Measurements from ENCODE around the gene CHD9NB.

Gene CHD9NB

DNA sequence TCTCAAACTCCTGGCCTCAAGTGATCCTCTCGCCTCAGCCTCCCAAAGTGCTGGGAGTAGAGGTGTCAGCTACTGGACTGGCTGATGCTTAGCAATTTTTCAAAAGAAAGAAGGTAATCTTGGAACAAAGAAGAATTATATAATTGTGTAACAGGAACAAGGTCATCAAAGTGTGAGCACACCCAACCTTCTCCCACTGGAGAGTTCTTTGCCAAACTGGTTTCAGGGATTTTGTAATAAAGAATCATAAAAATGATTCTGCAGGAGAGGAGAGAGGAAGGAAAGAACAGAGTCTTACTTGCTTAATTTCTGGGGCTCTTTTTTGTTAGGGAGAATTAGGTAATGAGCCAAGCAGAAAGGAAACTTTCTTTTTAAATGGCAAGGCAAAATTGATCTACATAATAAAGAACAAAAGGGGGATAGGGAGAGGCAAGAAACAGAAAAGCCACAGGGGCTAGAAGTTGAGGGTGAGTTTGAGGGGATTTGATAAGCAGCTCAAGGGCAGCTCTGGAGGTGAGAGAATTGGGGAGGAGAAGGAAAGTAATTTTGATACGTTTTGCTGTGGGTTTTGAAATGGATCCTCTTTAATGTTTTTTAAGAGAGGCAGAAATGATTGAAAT is 21.3 kb downstream of the CHD9NB start:
- DNase-seq (ENCODE audit: low read depth in 2 of 2), result no peak

DNA sequence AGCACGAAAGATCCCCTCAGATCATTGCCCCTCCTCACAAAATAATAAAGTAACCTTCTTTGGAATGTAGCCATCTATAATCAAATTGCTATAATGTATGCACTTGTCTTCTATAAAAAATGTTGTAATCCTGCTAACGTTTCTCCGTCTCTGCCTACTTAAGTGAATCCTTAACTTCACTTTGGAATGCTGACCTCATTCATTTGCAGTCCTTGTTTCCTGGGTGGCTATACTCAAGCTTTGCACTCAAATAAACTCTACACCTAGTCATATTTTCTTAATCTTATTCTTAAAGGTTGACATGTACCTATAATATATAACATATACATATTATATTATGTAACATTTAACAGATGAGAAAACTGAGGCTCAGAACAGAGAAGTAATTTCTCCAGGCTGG is 22.7 kb downstream of the CHD9NB start:
- no peak for DNase-seq (ENCODE audit: low read depth in 2 of 2)

DNA sequence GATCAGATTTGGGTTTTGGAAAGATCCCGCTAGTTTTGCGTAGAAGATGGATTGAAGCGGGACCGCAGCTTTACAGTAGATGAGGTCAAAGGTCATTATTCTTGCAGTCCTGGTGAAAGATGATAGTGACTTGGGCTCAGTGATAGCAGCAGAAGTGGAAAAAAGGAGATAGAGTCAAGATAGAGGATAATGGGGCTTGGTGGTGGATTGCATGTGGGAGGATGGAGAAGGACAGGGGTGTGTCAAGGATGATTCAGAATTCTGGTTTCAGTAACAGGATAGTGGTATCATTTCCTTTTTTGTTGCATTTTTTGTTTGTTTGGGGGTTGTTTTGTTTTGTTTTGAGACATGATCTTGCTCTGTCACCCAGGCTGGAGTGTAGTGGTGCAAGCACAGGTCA is 28.7 kb downstream of the CHD9NB start:
- DNase-seq (ENCODE audit: low read depth in 2 of 2), result no peak

DNA sequence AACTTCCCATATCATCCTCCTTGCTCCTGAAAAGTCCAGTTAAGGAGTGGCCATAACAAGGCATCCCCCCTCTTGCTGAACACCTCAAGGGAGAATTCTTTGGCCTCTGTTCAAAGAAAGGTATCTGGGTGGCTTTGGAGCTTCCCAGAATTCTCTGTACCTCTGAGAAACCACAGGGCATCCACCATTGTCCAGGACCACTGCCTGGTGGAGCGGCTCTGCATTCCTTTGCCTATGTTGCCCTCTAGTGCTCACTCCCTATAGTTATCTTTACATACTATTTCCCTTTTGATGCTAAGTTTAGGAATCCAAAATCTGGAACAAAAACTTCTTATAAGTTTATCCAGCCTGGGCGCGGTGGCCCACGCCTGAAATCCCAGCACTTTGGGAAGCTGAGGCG is 30.3 kb downstream of the CHD9NB start:
- DNase-seq (ENCODE audit: low read depth in 2 of 2), result no peak

DNA sequence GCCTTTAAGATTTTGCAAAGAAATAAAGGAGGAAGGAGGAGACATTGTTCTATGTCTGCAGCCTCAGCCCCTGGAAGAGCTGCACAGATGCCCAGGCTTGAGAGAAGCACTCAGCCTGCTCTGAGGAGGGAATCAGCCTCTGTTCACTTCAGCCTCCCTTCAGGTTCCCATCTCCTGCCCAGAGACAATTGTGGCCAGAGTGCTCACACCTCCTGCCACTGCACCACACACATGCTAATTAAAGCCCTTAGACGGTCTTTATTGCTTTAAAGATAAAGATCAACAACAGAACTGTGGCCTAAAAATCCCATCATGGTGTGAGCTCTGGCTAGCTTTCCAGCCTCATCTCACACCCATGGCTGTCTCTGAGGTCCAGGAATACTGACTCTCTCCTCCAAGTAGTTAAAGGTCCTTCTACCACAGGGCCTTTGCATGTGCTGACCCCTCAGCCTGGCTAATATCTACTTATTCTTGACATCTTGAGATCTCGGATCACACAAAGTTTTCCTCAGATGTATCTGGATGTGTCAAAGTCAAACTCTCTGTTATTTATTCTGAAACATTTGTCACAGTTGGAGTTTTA is 33.8 kb downstream of the CHD9NB start:
- DNase-seq (ENCODE audit: low read depth in 2 of 2), result no peak

DNA sequence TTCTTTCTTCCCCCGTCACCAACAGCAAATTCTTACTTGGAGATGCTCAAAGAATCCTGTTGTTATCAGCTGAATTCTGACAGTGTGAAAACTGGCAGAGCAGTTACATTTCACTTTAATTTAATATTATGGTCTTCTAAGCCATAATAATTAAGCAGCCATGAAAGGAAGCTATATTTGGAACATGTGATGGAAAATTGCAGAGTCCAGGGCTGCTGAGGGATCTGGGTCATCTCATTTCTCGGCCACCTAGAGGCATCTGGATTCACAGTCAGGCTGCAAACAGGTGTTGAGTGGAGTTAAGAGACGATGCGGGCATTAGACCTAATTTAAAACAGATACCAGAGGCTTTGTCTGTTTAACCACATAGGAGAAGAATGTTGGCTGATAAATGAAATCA is 38.4 kb downstream of the CHD9NB start:
- DNase-seq (ENCODE audit: low read depth in 2 of 2), result no peak

DNA sequence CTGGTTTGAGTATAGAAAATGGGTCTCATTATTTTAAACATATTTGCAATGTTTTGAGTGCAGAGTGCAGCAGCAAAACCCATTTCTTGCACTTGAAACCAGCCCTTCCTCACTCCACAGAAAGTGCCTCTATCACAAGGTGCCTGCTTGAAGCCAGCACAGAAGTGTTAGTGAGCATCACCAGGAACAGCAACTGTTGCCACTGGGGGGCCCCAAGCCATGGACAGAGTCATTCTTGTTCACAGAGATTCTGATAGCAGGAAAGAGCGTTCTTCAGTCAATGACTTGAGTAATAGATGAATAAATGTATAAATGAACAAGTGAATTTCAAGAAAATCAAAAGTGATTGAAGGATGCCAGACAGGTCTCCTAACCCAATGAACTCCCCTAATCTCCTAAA is 45.6 kb downstream of the CHD9NB start:
- no peak for DNase-seq (ENCODE audit: low read depth in 2 of 2)

DNA sequence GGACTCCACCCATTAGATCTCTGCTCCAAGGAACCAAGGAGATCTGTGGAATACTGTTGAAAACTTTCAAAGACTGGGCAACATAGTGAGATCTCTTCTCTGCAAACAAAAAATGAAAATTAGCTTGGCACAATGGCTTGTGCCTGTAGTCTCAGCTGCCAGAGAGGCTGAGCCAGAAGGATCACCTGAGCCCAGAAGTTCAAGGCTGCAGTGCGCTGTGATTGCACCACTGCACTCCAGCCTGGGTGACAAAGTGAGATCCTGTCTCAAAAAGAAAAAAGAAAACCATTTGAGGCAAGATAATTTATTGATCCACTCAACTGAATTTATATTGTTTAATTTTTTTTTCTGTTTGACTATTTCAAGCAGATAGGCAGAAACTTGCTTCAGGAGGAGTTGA is 54.8 kb downstream of the CHD9NB start:
- DNase-seq (ENCODE audit: low read depth in 2 of 2), result no peak

DNA sequence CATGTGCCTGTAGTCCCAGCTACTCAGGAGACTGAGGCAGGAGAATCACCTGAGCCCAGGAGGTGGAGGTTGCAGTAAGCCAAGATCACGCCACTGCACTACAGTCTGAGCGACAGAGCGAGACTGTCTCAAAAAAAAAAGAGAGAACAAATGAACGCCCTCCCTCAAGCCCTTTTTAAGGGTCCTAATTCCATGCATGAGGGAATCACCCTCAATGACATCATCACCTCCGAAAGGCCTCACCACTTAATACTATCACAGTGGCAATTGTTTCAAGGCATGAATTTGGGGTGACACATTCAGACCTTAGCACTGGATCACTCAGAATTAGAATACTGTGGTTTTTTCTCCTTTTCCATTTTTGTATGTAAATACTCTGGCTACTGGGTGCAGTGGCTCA is 57.8 kb downstream of the CHD9NB start:
- DNase-seq (ENCODE audit: low read depth in 2 of 2), result no peak

DNA sequence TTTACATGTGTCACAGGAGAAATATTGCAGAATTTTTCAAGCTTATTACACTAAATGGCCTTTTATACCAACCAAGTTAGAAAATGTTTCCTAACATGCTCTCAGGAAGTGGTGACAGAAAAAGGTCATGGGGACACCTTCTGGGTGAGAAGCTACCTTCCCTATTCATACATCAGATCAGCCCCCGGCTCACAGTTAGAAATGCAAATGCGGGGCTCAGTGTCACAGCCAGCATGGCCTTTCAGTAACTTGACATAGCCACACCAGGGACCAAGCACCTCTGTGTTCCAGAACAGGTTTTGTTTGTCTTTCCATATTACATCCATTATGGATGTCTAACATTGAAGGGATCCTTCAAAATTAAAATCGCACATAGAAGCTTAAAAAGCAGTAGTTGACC is 59.5 kb downstream of the CHD9NB start:
- DNase-seq (ENCODE audit: low read depth in 2 of 2), result no peak

DNA sequence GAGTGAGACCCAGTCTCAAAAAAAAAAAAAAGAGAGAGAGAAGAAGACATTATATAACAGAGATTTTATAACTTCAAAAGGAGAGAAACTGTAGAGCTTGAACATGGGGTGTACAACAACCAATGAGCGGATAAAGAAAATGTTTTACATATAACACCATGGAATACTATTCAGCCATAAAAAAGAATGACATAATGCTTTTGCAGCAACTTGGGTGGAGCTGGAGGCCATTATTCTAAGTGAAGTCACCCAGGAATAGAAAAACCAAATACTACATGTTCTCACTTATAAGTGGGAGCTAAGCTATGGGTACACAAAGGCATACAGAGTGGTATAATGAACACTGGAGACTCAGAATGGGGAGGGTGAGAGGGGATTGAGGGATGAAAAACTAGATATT is 61.1 kb downstream of the CHD9NB start:
- no peak for DNase-seq (ENCODE audit: low read depth in 2 of 2)

Measured in stimulated activated CD4-positive, alpha-beta T cell treated with anti-CD3 and anti-CD28 coated beads, Interleukin-4, amount 100 ng/mL, for 48 hours (primary cell).